ENCODE measurements around the gene WBP2.
A peak's percentile ranks its signal among the peaks of the same experiment; 100 is the strongest.
"Not testable (repeated sequence)": the region's sequence is repeated elsewhere in the genome, so short reads cannot be mapped to it uniquely, and the experiment has no call there.

Gene WBP2

GRCh38 chr17:75864887-75865286 lies 9.8 kb upstream of the WBP2 start:
- not testable (repeated sequence) for H3K27ac ChIP-seq (ENCODE audit: extremely low read depth, low read depth, low read length); H3K4me3 ChIP-seq (ENCODE audit: low read depth, low read length); H3K9me3 ChIP-seq (ENCODE audit: control insufficient read depth, insufficient read depth, low read depth, low read length); H3K4me1 ChIP-seq (ENCODE audit: control insufficient read depth, insufficient read depth, low read length); H3K36me3 ChIP-seq (ENCODE audit: control insufficient read depth in 2 of 2, insufficient read depth in 1 of 2, low read length in 2 of 2)
- POLR2A ChIA-PET = interaction anchor here (0.7 to 1.3 kb wide), 5 partner anchors 10 to 88 kb away, joined by 3 to 9 read pairs (median 6); partner anchors contain the start of genes TRIM47, TRIM65 and WBP2
- TF ChIP-seq, protein P1, sequence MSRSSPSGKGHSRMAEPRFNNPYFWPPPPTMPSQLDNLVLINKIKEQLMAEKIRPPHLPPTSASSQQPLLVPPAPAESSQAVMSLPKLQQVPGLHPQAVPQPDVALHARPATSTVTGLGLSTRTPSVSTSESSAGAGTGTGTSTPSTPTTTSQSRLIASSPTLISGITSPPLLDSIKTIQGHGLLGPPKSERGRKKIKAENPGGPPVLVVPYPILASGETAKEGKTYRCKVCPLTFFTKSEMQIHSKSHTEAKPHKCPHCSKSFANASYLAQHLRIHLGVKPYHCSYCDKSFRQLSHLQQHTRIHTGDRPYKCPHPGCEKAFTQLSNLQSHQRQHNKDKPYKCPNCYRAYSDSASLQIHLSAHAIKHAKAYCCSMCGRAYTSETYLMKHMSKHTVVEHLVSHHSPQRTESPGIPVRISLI (tag by site-specific recombination; IDR thresholded peaks at IDR 0.05) = peak; percentile 35; the same call in 1 of the 2 replicates
- TF ChIP-seq ZBTB17 (tag by site-specific recombination; IDR thresholded peaks at IDR 0.05) (peak; percentile 37; the same call in 1 of the 2 replicates), ZNF335 (tag by site-specific recombination; conservative IDR thresholded peaks at IDR 0.05) (peak; percentile 55), ZNF394 (tag by site-specific recombination; IDR thresholded peaks at IDR 0.05; ENCODE audit: borderline replicate concordance) (peak; percentile 19; the same call in 1 of the 2 replicates), ZNF558 (tag by site-specific recombination; IDR thresholded peaks at IDR 0.05) (0 out of 2 replicates have a peak, but pooled peaks have one; percentile 11), ZBTB8A (tag by site-specific recombination; IDR thresholded peaks at IDR 0.05) (0 out of 2 replicates have a peak, but pooled peaks have one; percentile 0), ZNF366 (tag by site-specific recombination; conservative IDR thresholded peaks at IDR 0.05) (0 out of 2 replicates have a peak, but pooled peaks have one; percentile 34)
- CTCF ChIA-PET = interaction anchor here (0.7 to 1.5 kb wide), 5 partner anchors 9 to 115 kb away, joined by 3 to 8 read pairs (median 3); partner anchors contain the start of gene TRIM47

DNA sequence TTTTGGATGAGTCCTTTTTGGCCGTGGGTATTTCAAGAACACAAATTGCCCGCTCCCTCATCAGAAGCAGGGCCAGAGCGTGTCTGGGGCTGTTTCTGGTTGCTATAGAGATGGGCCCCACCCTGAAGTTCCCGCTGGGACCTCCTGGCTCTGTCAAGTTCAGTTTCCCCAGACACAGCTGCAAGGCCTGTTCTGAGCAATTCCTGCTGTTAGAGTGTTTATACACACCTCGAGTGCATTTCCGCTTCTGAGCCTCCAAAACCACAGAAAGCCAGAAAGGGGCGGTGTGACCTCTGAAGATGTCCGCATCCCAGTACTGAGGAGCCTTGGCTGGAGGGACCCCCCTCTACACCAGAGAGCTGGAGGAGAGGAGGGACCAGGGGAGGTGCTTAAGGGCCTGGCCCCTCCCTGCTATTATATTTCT lies 9.3 kb upstream of the WBP2 start:
- ChIA-PET POLR2A (interaction anchor here (0.8 to 1.3 kb wide), 4 partner anchors 9 to 85 kb away, joined by 4 to 9 read pairs (median 6); partner anchors contain the start of genes TRIM47, TRIM65 and WBP2), CTCF (interaction anchor here (0.7 to 1.5 kb wide), 5 partner anchors 9 to 115 kb away, joined by 3 to 8 read pairs (median 3); partner anchors contain the start of gene TRIM47)
- Histone ChIP-seq H3K4me3 (ENCODE audit: low read depth, low read length) (no peak overlapping the region), H3K9me3 (ENCODE audit: control insufficient read depth, insufficient read depth, low read depth, low read length) (no peaks in the 10 kb centered on the region), H3K36me3 (ENCODE audit: control insufficient read depth in 2 of 2, insufficient read depth in 1 of 2, low read length in 2 of 2) (no peaks in the 10 kb centered on the region), H3K4me1 (ENCODE audit: control insufficient read depth, insufficient read depth, low read length) (0 out of 2 replicates have a peak, but pooled peaks cover 4% of the 10 kb centered on the region), H3K27ac (ENCODE audit: extremely low read depth, low read depth, low read length) (no peak overlapping the region)
- TF ChIP-seq ZNF155 (tag by site-specific recombination; IDR thresholded peaks at IDR 0.05) (no peak), ZNF354C (tag by site-specific recombination; IDR thresholded peaks at IDR 0.05; ENCODE audit: borderline replicate concordance, low read depth) (no peak), ZNF645 (tag by site-specific recombination; IDR thresholded peaks at IDR 0.05) (no peak), KLF16 (tag by site-specific recombination; IDR thresholded peaks at IDR 0.05) (no peak), PRDM4 (tag by site-specific recombination; IDR thresholded peaks at IDR 0.05) (no peak), ZNF19 (tag by site-specific recombination; IDR thresholded peaks at IDR 0.05; ENCODE audit: low read depth) (no peak), ZNF692 (tag by site-specific recombination; IDR thresholded peaks at IDR 0.05) (no peak), ZNF664 (tag by site-specific recombination; IDR thresholded peaks at IDR 0.05) (no peak), ZNF473 (tag by site-specific recombination; IDR thresholded peaks at IDR 0.05) (no peak), GLIS2 (tag by site-specific recombination; IDR thresholded peaks at IDR 0.05) (peak; percentile 71), OSR2 (tag by site-specific recombination; IDR thresholded peaks at IDR 0.05) (0 out of 2 replicates have a peak, but pooled peaks have one; percentile 16), ZFP69B (tag by site-specific recombination; IDR thresholded peaks at IDR 0.05) (peak; percentile 78; the same call in 1 of the 2 replicates), ZNF555 (tag by site-specific recombination; conservative IDR thresholded peaks at IDR 0.05) (no peak)
- TF ChIP-seq, protein P2, sequence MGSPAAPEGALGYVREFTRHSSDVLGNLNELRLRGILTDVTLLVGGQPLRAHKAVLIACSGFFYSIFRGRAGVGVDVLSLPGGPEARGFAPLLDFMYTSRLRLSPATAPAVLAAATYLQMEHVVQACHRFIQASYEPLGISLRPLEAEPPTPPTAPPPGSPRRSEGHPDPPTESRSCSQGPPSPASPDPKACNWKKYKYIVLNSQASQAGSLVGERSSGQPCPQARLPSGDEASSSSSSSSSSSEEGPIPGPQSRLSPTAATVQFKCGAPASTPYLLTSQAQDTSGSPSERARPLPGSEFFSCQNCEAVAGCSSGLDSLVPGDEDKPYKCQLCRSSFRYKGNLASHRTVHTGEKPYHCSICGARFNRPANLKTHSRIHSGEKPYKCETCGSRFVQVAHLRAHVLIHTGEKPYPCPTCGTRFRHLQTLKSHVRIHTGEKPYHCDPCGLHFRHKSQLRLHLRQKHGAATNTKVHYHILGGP (tag by site-specific recombination; IDR thresholded peaks at IDR 0.05) = peak; percentile 71
- TF ChIP-seq, protein P3, sequence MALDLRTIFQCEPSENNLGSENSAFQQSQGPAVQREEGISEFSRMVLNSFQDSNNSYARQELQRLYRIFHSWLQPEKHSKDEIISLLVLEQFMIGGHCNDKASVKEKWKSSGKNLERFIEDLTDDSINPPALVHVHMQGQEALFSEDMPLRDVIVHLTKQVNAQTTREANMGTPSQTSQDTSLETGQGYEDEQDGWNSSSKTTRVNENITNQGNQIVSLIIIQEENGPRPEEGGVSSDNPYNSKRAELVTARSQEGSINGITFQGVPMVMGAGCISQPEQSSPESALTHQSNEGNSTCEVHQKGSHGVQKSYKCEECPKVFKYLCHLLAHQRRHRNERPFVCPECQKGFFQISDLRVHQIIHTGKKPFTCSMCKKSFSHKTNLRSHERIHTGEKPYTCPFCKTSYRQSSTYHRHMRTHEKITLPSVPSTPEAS (tag by site-specific recombination; IDR thresholded peaks at IDR 0.05) = no peak
- TF ChIP-seq, protein P4, sequence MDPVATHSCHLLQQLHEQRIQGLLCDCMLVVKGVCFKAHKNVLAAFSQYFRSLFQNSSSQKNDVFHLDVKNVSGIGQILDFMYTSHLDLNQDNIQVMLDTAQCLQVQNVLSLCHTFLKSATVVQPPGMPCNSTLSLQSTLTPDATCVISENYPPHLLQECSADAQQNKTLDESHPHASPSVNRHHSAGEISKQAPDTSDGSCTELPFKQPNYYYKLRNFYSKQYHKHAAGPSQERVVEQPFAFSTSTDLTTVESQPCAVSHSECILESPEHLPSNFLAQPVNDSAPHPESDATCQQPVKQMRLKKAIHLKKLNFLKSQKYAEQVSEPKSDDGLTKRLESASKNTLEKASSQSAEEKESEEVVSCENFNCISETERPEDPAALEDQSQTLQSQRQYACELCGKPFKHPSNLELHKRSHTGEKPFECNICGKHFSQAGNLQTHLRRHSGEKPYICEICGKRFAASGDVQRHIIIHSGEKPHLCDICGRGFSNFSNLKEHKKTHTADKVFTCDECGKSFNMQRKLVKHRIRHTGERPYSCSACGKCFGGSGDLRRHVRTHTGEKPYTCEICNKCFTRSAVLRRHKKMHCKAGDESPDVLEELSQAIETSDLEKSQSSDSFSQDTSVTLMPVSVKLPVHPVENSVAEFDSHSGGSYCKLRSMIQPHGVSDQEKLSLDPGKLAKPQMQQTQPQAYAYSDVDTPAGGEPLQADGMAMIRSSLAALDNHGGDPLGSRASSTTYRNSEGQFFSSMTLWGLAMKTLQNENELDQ (tag by site-specific recombination; IDR thresholded peaks at IDR 0.05; ENCODE audit: low read depth) = no peak

All from HEK293 (cell line).